HL-60/S4 (cell line): ENCODE measurements around the gene IGFN1.

Source experiments
- in situ Hi-C: fragments of 300-500 bp; cut with MboI; formaldehyde crosslinking; loops from 2 replicates; pipeline ENCODE4 v1.14.3; 2022; ENCODE audit warnings: low sequenced_read_pairs

Gene IGFN1

GRCh38 chr1:201184307-201185122 lies 6.1 kb upstream of the IGFN1 start:
- in situ Hi-C loops = no loop called here

GRCh38 chr1:201185123-201185453 lies 5.5 kb upstream of the IGFN1 start:
- in situ Hi-C loops = no loop called here

GRCh38 chr1:201185527-201186128 lies 5.0 kb upstream of the IGFN1 start:
- in situ Hi-C loops = no loop called here

- in situ Hi-C loops = no loop called here
Observed at GRCh38 chr1:201186192-201186591, 4.4 kb upstream of the IGFN1 start.

GRCh38 chr1:201189085-201189484 lies 1.5 kb upstream of the IGFN1 start:
- in situ Hi-C loops = no loop called here

- in situ Hi-C loops = no loop called here
Observed at GRCh38 chr1:201190005-201190404, 619 bp upstream of the IGFN1 start.

- in situ Hi-C loops = no loop called here
Observed at GRCh38 chr1:201191653-201192260, 1.1 kb downstream of the IGFN1 start.

GRCh38 chr1:201192261-201192788 lies 1.7 kb downstream of the IGFN1 start:
- in situ Hi-C loops = no loop called here

GRCh38 chr1:201194046-201194445 lies 3.4 kb downstream of the IGFN1 start:
- in situ Hi-C loops = no loop called here

- in situ Hi-C loops = no loop called here
Observed at GRCh38 chr1:201198598-201198997, 8.0 kb downstream of the IGFN1 start.

DNA sequence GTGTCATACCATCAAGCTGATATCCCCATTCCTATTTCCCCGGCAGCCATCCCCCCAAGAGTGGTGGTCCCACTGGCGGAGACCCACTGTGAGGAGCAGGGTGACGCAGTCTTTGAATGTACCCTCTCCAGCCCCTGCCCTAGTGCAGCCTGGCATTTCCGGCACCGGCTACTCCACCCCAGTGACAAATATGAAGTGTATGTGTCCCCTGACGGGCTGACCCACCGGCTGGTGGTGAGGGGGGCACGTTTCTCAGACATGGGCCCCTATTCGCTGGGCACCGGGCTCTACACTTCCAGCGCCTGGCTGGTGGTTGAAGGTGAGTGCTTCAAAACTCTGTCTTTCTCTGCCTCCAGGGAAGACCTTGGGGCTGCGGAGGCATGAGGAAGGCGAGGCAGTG lies 14.4 kb downstream of the IGFN1 start:
- in situ Hi-C loops = no loop called here

DNA sequence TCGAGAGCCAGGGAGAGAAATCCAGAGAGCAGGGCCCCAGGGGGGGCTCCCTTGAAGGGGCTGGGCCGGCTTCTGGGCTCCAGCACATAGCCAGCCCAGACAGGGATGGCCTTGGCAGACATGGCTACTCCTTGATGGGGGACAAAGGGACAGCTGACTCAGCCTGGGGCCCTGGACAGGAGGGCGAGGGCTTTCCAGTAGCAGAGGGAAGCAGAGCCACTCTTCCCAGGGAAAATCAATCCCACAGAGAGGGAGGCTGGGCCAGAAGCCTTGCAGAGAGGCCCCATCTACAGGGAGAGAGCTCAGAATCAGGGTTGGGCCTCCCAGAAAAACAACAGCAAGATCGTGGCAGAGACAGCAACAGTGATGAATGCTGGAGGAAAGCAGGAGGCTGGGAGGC lies 15.6 kb downstream of the IGFN1 start:
- in situ Hi-C loops = no loop called here

DNA sequence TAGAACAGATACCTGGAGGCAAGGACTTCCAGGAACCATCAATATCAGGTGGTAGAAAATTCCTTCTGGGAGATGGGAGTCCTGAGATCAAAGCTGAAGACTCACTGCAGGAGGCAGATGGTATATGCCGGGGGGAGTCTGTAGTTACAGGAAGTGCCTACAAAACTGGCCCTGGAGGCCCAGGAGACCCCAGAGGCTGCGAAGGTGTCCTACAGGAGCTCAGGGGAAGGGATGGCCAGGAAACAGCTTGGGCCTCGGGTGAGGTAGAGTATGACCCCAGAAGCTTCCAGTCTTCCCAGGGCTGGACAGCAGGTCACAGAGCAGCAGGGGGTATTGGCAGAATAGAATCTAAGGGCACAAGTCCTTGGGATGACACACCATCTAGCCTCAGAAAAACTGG lies 16.4 kb downstream of the IGFN1 start:
- in situ Hi-C loops = no loop called here

DNA sequence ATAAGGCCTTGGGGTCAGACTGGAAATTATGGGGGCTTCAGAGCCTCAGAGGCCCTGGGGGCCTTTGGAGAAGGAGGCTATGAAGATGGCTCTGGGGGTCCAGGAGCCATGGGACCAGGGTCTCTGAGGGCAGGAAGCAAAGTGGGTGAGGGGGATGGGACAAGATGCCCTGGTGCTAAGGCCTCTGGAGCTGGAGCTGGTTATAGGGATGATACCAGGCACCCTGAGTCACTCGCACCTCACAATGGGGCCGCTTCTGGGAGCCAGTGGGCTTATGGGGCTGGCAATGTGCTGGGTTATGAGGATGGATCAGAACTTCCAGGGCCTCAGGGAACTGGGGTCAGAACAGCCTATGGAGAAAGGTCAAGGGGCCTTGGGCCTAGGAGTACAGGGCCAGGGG lies 17.6 kb downstream of the IGFN1 start:
- in situ Hi-C loops = no loop called here

DNA sequence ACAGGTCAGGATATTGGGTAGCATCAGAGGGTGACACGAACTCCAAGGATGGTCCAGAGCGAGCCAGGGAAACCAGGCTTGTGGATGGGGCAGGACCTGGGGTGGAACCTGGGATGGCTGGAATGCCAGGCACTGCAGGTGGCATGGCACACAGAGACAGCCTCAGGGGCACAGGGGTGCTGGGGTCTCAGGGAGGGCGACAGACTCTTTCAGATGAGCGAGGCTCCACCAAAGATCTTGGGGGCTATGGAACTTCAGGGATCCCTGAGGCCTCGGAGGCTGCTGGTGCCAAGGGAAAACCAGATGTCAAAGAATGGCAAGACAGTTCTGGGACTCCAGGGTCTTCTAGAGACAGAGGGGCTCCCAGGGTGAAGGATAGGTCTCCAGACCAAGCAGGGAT lies 21.4 kb downstream of the IGFN1 start:
- in situ Hi-C loops = no loop called here

GRCh38 chr1:201212461-201213055 lies 21.9 kb downstream of the IGFN1 start:
- in situ Hi-C loops = no loop called here

GRCh38 chr1:201213106-201213770 lies 22.6 kb downstream of the IGFN1 start:
- in situ Hi-C loops = no loop called here

DNA sequence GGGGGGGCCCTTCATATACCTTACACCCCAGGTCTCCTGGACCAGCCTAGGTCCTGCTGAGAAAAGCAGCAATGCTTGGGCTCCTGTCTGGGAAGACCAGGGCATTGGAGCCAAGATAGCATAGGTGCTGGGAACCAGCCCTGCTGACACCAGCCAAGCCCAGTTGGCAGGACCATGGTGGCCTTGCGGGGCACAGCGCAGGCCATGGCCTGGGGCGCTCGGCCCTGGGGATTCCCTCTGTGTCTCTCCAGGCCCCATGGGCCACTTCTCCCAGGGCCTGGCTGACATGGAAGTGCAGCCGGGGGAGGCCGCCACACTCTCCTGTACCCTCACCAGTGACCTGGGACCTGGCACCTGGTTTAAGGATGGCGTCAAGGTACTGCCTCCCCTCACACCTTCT lies 23.3 kb downstream of the IGFN1 start:
- in situ Hi-C loops = no loop called here

DNA sequence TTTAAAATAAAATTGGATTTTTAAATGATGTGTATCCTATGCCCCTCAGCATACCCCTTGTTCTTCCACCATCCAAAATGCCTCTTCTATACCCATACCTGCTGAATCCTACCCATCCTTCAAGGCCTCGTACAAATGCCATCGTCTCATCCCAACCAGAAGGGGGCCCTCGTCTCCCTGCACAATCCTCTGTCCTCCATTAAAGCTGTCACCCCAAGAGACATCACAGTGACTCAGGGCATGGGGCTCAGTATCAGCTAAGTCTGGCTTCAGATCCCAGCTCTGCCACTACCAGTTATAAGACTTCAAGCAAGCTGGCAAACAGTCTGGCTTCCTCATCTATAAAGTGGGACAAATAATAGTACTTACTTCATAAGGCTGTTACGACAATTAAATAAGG lies 23.8 kb downstream of the IGFN1 start:
- in situ Hi-C loops = no loop called here

DNA sequence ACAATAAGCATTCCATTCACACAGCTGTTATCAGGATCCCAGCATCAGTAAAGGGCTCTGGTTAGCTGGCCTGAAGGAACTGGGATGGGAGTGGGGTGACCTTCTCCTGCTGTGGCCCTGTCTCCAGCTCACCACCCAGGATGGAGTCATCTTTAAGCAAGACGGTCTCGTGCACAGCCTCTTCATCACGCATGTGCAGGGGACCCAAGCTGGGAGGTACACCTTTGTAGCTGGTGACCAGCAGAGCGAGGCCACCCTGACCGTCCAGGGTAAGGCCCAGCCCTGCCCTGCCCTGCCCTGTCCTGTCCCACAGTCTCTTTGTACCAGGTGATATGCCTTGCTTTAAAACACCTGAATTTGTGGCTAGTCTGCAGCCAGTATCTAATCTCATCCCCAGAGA lies 24.3 kb downstream of the IGFN1 start:
- in situ Hi-C loops = no loop called here
